ENCODE results near the gene ATRIP.
"Not testable (repeated sequence)": the region's sequence is repeated elsewhere in the genome, so short reads cannot be mapped to it uniquely, and the experiment has no call there.

ATRIP gene

GRCh38 chr3:48468329-48468731 is 21.8 kb downstream of the ATRIP start:
- DNase-seq (ENCODE audit: low read depth in 2 of 2), result no peak

- no peak for DNase-seq (ENCODE audit: low read depth in 2 of 2)
Measured at GRCh38 chr3:48469046-48469915, 22.7 kb downstream of the ATRIP start.

- no peak for DNase-seq (ENCODE audit: low read depth in 2 of 2)
Measured at GRCh38 chr3:48470286-48470685, 23.7 kb downstream of the ATRIP start.

GRCh38 chr3:48472673-48472922 is 26.1 kb downstream of the ATRIP start:
- no peak for DNase-seq (ENCODE audit: low read depth in 2 of 2)

- peak; percentile 85 to 92 for DNase-seq (ENCODE audit: low read depth in 2 of 2)
Measured at GRCh38 chr3:48472923-48473616, 26.5 kb downstream of the ATRIP start.

- DNase-seq (ENCODE audit: low read depth in 2 of 2), result no peak
Measured at GRCh38 chr3:48473617-48473952, 27.0 kb downstream of the ATRIP start.

- DNase-seq (ENCODE audit: low read depth in 2 of 2), result not testable (repeated sequence)
Measured at GRCh38 chr3:48474031-48474430, 27.5 kb downstream of the ATRIP start.

GRCh38 chr3:48474619-48475018 is 28.1 kb downstream of the ATRIP start:
- DNase-seq (ENCODE audit: low read depth in 2 of 2), result no peak

- DNase-seq (ENCODE audit: low read depth in 2 of 2), result no peak
Measured at GRCh38 chr3:48475188-48475587, 28.7 kb downstream of the ATRIP start.

- no peak for DNase-seq (ENCODE audit: low read depth in 2 of 2)
Measured at GRCh38 chr3:48476426-48477053, 30.0 kb downstream of the ATRIP start.

GRCh38 chr3:48477959-48478520 is 31.5 kb downstream of the ATRIP start:
- DNase-seq (ENCODE audit: low read depth in 2 of 2), result no peak

GRCh38 chr3:48478626-48479555 is 32.4 kb downstream of the ATRIP start:
- DNase-seq (ENCODE audit: low read depth in 2 of 2), result peak in 1 of 2 donors; percentile 38

- DNase-seq (ENCODE audit: low read depth in 2 of 2), result not testable (repeated sequence)
Measured at GRCh38 chr3:48480891-48481290, 34.4 kb downstream of the ATRIP start.

GRCh38 chr3:48482822-48483221 is 36.3 kb downstream of the ATRIP start:
- DNase-seq (ENCODE audit: low read depth in 2 of 2), result not testable (repeated sequence)

GRCh38 chr3:48486952-48487351 is 40.4 kb downstream of the ATRIP start:
- no peak for DNase-seq (ENCODE audit: low read depth in 2 of 2)

GRCh38 chr3:48492461-48493202 is 46.1 kb downstream of the ATRIP start:
- no peak for DNase-seq (ENCODE audit: low read depth in 2 of 2)

GRCh38 chr3:48493203-48493501 is 46.6 kb downstream of the ATRIP start:
- no peak for DNase-seq (ENCODE audit: low read depth in 2 of 2)

- no peak for DNase-seq (ENCODE audit: low read depth in 2 of 2)
Measured at GRCh38 chr3:48500656-48501055, 54.1 kb downstream of the ATRIP start.

GRCh38 chr3:48501196-48501595 is 54.7 kb downstream of the ATRIP start:
- DNase-seq (ENCODE audit: low read depth in 2 of 2), result no peak

GRCh38 chr3:48502121-48502520 is 55.6 kb downstream of the ATRIP start:
- no peak for DNase-seq (ENCODE audit: low read depth in 2 of 2)

GRCh38 chr3:48502728-48503168 is 56.2 kb downstream of the ATRIP start:
- DNase-seq (ENCODE audit: low read depth in 2 of 2), result no peak

All from activated CD8-positive, alpha-beta memory T cell treated with anti-CD3 and anti-CD28 coated beads for 4 hours (primary cell).